HepG2 (cell line): Measurements from ENCODE around the gene SYS1. TPM values are rescaled to one million over a fixed set of nuclear protein-coding genes. Genes with fewer than 3 reads are reported as not detected.

Experiments
- ATAD3A ChIP-seq: sonication (generic); formaldehyde crosslinking; IDR thresholded peaks from 2 replicates; pipeline ENCODE4 v1.4.0; 2020; ENCODE audit warnings: missing genetic modification reagents
- CBX1 ChIP-seq: IDR thresholded peaks from one replicate; pipeline ENCODE4 v1.6.1; 2016; ENCODE audit warnings: antibody characterized with exemption, low read depth
- CREB3 ChIP-seq: sonication (generic); formaldehyde crosslinking; IDR thresholded peaks from 2 replicates; pipeline ENCODE4 v1.5.0; 2020; ENCODE audit warnings: missing genetic modification reagents
- ERF ChIP-seq: IDR thresholded peaks from 2 replicates; pipeline ENCODE4 v1.6.1; 2018; ENCODE audit warnings: missing biosample characterization, missing genetic modification reagents
- GZF1 ChIP-seq: sonication (generic); formaldehyde crosslinking; IDR thresholded peaks from 2 replicates; pipeline ENCODE4 v1.5.1; 2020; ENCODE audit warnings: mild to moderate bottlenecking, missing genetic modification reagents
- HMG20B ChIP-seq: conservative IDR thresholded peaks from 2 replicates; pipeline ENCODE4 v1.6.1; 2016; ENCODE audit warnings: missing genetic modification reagents, missing compliant biosample characterization
- HMGA1 ChIP-seq: sonication (generic); formaldehyde crosslinking; conservative IDR thresholded peaks from 2 replicates; pipeline ENCODE4 v1.4.0; 2020; ENCODE audit warnings: missing genetic modification reagents
- HOXA7 ChIP-seq: sonication (generic); formaldehyde crosslinking; IDR thresholded peaks from 2 replicates; pipeline ENCODE4 v1.8.1; 2022; ENCODE audit warnings: mild to moderate bottlenecking, missing genetic modification reagents, moderate library complexity
- RBFOX2 ChIP-seq: fragments of 200-400 bp; formaldehyde crosslinking; IDR thresholded peaks from 2 replicates; pipeline ENCODE4 v1.6.1; 2017; ENCODE audit warnings: low read depth, mild to moderate bottlenecking, low read length
- REXO4 ChIP-seq: sonication (generic); formaldehyde crosslinking; IDR thresholded peaks from 2 replicates; pipeline ENCODE4 v1.8.0; 2022; ENCODE audit warnings: missing genetic modification reagents, mild to moderate bottlenecking, borderline replicate concordance
- SAP130 ChIP-seq: IDR thresholded peaks from 2 replicates; pipeline ENCODE4 v1.6.1; 2016; ENCODE audit warnings: low read depth
- SMC3 ChIP-seq: IDR thresholded peaks from 2 replicates; pipeline ENCODE4 v1.6.1; 2011; ENCODE audit warnings: low read length, improper control_type of control experiment
- SNAI1 ChIP-seq: sonication (generic); formaldehyde crosslinking; IDR thresholded peaks from 2 replicates; pipeline ENCODE4 v1.5.0; 2020; ENCODE audit warnings: mild to moderate bottlenecking, missing genetic modification reagents, borderline replicate concordance
- TERF1 ChIP-seq: sonication (generic); formaldehyde crosslinking; IDR thresholded peaks from 2 replicates; pipeline ENCODE4 v1.8.0; 2022; ENCODE audit warnings: mild to moderate bottlenecking, missing genetic modification reagents, moderate library complexity
- XBP1 ChIP-seq: sonication (generic); formaldehyde crosslinking; IDR thresholded peaks from 2 replicates; pipeline ENCODE4 v1.5.0; 2020; ENCODE audit warnings: missing genetic modification reagents
- ZBTB39 ChIP-seq: sonication (generic); formaldehyde crosslinking; IDR thresholded peaks from 2 replicates; pipeline ENCODE4 v1.5.0; 2020; ENCODE audit warnings: missing genetic modification reagents
- ZFX ChIP-seq: sonication (generic); formaldehyde crosslinking; IDR thresholded peaks from 2 replicates; pipeline ENCODE4 v1.4.0; 2020; ENCODE audit warnings: mild to moderate bottlenecking, low read depth, missing genetic modification reagents, moderate library complexity
- ZKSCAN1 ChIP-seq: fragments of 150-350 bp; IDR thresholded peaks from 2 replicates; pipeline ENCODE4 v1.6.1; 2014; ENCODE audit warnings: low read length
- ZNF138 ChIP-seq: sonication (generic); formaldehyde crosslinking; IDR thresholded peaks from 2 replicates; pipeline ENCODE4 v1.5.0; 2020; ENCODE audit warnings: mild to moderate bottlenecking, low read depth, missing genetic modification reagents
- ZNF609 ChIP-seq: sonication (generic); formaldehyde crosslinking; IDR thresholded peaks from 2 replicates; pipeline ENCODE4 v1.4.0; 2020; ENCODE audit warnings: mild to moderate bottlenecking, missing genetic modification reagents, borderline replicate concordance
- ZNF780A ChIP-seq: sonication (generic); formaldehyde crosslinking; IDR thresholded peaks from 2 replicates; pipeline ENCODE4 v1.8.0; 2022; ENCODE audit warnings: mild to moderate bottlenecking, missing genetic modification reagents, moderate library complexity
- polyA plus RNA-seq, 8 experiments: library from polyadenylated mRNA; depleted of rRNA in 3 of 8; stranded (reverse) in 7 of 8; unstranded in 1 of 8; fragments of >200 nt; fragmentation: Illumina TruSeq in 4 of 8; extraction: Trizol in 4 of 8; gene quantifications; 2 replicates each; pipeline versions ENCODE4 v1.2.1 to v1.2.3, GENCODE V29; 2011 to 2016; ENCODE audit warnings: low read depth in 4 of 8, missing spikeins in 1 of 8, mixed read lengths in 1 of 8; ENCODE audit not compliant: insufficient read depth in 1 of 8
- total RNA-seq, 5 experiments: library from RNA; depleted of rRNA; stranded (reverse); fragments of >200 nt; fragmentation: Illumina TruSeq; extraction: Trizol; gene quantifications; 2 replicates each; pipeline ENCODE4 v1.2.3, GENCODE V29; 2016; ENCODE audit warnings: low read depth in 1 of 5

The SYS1 gene
- total and polyA plus RNA-seq, 2 of the 13 experiments (the other 11 are each of a cell fraction or from before 2014, with no cell fraction given), result 38.3 to 65.6 TPM

GRCh38 chr20:45347936-45348778, 14.8 kb upstream of the SYS1 start, which contains the start of gene SDC4 (continued):
- TF ChIP-seq ZNF780A (CRISPR knock-in tag) (no peak; the same call in 1 of the 2 replicates), SNAI1 (CRISPR knock-in tag) (no peak; the same call in 1 of the 2 replicates), ERF (CRISPR knock-in tag) (peak; percentile 82), ZKSCAN1 (no peak), GZF1 (CRISPR knock-in tag) (peak; percentile 66), CREB3 (CRISPR knock-in tag) (no peak), XBP1 (no peak), ZBTB39 (peak; percentile 68; the same call in 1 of the 2 replicates), REXO4 (CRISPR knock-in tag) (no peak), HOXA7 (CRISPR knock-in tag) (no peak), CBX1 (peak; percentile 83), SMC3 (no peak), HMG20B (CRISPR knock-in tag) (no peak), ZNF138 (CRISPR knock-in tag) (peak; percentile 67; the same call in 1 of the 2 replicates), HMGA1 (CRISPR knock-in tag) (no peak), ZNF609 (CRISPR knock-in tag) (peak; percentile 65; the same call in 1 of the 2 replicates), TERF1 (CRISPR knock-in tag) (no peak), ATAD3A (CRISPR knock-in tag) (no peak), RBFOX2 (peak; percentile 98), ZFX (CRISPR knock-in tag) (peak; percentile 72), SAP130 (CRISPR knock-in tag) (peak; percentile 77)
